Fibroblast of skin of right quadriceps (primary cell): ENCODE results near the gene SMURF1.
A peak's percentile ranks its signal among the peaks of the same experiment; 100 is the strongest.

Experiments
- DNase-seq: peaks from one replicate; pipeline ENCODE4 v3.0.0-alpha.2; 2013

Gene SMURF1

GRCh38 chr7:99021941-99022560 is 121.9 kb downstream of the SMURF1 start:
- DNase-seq: peak; percentile 16

DNA sequence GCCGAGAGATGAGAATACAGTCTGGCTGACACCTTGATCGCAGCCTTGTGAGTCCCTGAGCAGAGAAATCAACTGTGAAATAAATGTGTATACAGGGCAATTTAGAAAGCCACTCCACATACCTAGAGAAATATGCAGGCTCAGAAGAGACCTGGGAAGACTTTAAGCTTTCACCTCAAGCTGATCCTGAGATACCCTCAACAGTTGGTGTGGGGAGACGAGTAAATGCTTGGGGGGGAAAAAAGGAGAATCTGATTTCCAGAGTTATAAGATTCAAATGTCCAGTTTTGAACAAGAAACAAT is 123.5 kb downstream of the SMURF1 start:
- DNase-seq: no peak

- no peak for DNase-seq
Measured at GRCh38 chr7:99019523-99020412, 124.1 kb downstream of the SMURF1 start.

DNA sequence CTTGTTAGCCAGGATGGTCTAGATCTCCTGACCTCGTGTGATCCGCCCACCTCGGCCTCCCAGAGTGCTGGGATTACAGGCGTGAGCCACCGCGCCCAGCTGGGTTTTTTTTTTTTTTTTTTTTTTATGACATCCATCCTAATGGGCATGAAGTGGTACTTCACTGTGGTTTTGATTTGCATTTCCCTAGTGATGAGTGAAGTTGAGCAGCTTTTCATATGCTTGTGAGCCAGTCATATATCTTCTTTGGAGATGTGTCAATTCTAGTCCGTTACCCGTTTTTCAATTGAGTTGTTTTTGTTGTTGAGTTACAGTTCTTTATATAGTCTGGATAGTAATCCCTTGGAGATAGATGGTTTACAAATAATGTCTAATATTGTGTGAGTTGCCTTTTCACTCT is 127.7 kb downstream of the SMURF1 start:
- no peak for DNase-seq

DNA sequence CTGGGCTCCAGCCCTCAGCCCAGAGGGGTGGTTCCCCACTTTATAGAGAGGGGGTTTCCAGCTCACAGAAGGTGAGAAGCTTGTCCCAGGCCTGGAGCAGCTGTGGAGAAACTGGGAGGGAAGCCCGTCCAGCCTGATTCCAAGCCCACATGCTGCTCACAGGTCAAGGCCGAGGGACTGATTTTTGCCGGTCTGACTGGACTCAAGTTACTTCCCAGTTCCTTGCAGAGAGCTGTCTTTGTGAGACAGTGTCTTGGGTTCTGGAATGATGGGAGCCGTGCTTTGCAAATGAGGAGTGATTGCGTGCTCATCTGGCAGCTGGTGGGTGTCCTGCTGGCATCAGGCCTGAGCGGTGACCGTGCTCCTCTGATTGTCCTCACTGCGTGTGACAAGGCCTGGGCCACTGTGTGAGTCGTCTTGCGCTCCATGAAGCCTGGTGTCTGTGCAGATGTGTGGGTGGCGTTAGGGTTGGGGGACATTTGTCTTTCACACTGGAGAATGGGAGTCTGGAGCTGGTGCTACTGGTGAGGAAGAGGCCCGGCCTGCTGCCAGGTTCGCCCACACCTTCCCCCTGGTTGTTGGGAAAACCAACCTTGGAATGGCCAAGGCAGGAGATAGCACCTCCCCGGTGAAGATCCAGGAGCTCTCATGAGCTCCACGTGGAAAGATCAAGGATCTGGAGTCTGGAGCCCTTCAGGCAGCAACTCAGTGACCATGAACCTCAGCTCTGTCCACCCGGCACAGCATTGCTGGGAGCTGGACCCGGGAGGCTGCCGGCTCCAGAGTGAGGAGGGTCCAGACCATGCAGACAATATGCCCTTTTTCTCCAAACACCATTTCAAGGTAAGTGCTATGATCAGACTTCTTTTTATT is 129.6 kb downstream of the SMURF1 start:
- no peak for DNase-seq

- DNase-seq: no peak
Measured at GRCh38 chr7:99013266-99014112, 130.4 kb downstream of the SMURF1 start.

GRCh38 chr7:99012722-99013121 is 131.2 kb downstream of the SMURF1 start:
- no peak for DNase-seq

DNA sequence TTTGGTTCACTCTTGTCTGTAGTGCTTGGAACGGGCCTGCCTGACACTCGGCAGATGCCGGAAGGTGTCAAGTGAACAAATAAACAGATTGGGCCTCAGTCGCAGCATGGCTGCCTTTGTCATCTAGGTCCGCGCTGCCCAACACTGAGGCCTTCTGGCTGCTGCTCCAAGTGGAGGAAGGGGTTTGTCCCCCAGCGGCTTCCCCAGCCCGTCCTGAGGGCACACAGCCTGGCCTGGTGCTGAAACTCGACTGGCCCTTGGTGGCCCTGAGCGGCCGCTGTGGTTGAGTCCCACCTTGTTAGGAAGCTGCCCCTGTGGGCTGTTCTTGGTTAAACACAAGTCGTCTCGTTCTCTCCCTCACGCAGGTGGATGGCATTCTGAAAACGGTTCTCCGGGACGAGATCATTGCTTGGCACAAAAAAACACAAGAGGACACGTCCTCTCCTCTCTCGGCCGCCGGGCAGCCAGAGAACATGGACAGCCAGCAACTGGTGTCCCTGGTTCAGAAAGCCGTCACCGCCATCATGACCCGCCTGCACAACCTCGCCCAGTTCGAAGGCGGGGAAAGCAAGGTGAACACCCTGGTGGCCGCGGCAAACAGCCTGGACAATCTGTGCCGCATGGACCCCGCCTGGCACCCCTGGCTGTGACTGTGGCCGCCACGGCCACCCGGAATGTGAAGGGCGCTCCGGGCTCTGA is 132.1 kb downstream of the SMURF1 start:
- DNase-seq: no peak

GRCh38 chr7:99011341-99011705 is 132.6 kb downstream of the SMURF1 start:
- DNase-seq: no peak

- DNase-seq: no peak
Measured at GRCh38 chr7:99010281-99010680, 133.6 kb downstream of the SMURF1 start.

DNA sequence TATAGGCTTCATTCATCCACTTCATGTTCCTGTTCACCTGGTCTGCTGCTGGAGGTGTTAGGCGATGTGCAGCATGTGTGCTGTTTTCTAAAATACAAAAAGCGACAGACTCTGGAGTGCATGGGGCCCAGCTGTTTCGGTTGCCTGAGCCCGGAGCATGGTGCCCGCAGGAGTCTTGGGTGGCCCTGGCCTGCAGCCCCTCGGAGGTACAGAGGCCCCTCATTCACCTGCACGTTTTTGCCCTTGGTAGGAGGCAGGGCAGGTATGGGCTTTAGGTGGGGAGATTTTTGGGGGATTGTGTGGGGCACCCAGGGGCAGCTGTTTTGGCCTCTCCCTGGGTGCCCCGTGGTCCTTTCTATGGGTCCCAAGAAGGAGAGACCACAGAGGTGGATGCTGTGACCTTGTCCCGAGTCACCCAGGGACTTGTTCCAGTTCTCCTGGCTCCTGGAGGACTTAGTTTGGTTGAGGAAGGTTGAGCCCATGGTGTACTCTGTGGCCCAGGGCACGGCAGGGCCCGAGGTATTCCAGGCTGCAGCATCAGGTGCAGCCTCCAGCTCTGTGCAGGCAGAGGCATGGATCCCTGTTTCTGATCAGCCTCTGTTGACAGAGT is 134.9 kb downstream of the SMURF1 start:
- no peak for DNase-seq

GRCh38 chr7:99008181-99008631 is 135.7 kb downstream of the SMURF1 start:
- no peak for DNase-seq

DNA sequence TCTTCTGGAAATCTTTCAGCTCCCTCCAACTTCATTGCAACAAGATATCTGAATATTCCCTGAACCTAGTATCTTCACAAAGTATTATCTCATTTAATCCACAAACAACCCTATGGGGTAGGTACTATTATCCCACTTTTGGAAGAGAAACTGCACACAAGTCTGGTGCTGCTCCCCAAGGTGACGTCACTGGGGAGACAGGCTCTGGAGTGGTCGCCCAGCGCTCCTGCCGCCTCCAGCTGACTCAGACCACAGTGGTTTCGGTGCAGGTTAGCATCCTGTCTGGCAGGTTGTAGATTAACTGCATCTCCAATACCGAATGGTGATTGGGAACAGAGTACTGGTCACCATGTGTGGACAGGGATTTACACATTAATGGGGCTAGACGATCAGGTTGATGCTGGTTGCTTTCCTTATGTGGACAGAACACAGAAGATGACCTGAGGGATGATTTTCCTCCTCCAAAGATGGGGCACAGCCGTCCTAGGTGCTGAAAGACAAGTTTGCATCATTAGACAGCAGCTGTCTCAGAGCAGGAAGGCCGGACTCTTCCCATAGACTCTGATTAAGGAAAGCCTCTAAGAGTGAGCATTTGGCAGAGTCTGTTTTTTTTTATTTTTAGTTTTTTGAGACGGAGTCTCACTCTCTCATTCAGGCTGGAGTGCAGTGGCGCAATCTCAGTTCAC is 137.0 kb downstream of the SMURF1 start:
- DNase-seq: no peak

DNA sequence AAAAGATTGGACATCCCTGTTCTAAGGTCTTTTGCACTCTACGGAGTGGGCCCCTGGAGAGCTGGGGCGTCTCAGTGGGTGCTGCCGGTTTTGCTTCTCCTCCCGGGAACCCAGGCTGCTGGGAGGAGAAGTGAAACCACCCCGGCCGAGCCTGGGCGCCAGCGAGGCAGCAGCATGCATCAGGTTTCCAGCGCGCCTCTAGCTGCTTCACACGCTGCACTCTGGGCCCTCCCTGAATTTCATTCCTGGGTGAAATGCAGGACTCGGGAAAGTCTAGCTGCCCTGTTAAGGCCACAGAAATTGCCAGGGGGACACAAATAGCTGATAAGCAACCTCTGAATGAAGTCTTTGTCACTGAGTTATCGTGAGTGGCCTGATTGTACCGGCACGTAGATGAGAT is 138.1 kb downstream of the SMURF1 start:
- DNase-seq: no peak

- no peak for DNase-seq
Measured at GRCh38 chr7:99004781-99005500, 139.0 kb downstream of the SMURF1 start.

GRCh38 chr7:99004216-99004615 is 139.7 kb downstream of the SMURF1 start:
- no peak for DNase-seq

DNA sequence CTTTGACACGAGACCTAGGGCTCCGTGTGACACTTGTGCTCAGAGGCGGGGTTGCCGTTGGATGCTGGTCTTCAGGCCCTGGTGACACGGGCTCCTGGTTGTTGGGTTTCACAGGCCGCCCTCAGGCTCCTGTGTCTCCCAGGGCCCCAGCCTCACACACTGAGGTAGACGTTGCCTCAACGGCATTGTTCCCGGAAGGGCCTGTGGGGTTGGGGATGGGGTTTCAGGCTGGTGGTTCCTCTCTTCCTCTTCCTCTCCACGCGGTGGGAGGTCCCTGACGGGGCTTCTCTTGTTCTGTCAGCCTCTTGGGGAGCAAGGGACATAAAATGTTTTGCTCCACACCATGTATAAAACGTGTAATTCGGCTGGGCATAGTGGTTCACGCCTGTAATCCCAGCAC is 140.5 kb downstream of the SMURF1 start:
- no peak for DNase-seq

DNA sequence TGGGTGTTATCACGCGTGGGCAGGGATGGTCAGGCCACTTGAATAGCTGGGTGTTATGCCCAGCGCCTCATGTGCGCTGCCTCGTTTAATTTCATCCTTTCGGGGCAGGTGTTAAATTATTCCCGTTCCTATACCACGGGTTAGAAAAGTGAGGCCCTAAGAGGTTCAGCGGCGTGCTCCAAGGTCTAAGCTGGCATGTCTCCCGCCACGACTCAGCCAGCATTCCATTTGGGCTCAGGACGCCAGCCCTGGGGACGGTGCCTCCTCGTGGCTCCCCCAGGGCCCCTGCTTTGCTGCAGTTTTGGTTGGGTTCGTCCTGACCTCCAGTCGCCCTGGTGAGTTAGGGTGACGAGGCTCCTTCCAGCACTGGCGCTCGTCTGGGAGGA is 141.1 kb downstream of the SMURF1 start:
- no peak for DNase-seq

DNA sequence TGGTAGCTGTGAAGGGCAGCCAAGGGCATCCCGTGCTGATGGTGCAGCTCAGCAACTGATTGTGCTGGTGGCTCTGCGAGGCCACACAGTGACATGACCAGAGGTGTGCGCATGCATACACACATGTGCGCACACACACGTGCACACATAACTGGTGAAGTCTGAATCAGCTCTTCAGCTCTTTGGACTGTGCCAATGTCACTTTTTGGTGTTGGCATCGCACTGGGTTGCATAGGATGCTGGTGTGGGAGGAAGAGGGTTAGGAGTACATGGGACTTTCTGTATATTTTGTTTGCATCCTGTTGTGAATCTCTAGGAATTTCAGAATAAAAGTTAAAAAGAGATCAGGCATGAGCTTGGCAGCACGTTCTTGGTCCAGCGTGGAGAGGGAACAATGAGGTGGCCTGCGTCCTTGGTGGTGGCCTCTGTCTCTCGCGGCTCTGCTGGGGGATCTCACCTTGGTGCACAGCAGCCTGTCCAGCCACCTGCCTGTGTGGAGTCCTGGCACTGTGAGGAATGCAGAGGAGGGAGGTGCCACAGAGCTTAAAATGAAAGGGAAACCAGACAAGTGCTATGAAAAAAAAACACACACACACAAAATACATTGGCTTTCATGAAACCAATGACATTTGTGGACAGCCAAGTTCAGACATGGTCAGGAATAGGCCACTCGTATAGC is 141.6 kb downstream of the SMURF1 start:
- DNase-seq: no peak
